NCI-H69 (cell line): ENCODE data around the gene RNF149.
A peak's percentile ranks its signal among the peaks of the same experiment; 100 is the strongest.

Source experiments
- DNase-seq: peaks from one replicate; lab custom pipeline; 2025; lab: John Stamatoyannopoulos, UW

RNF149 gene

GRCh38 chr2:101308432-101309210 lies at the start of gene RNF149:
RNF149 (minus strand) TSS chr2:101308701; CDS start chr2:101308588, 113 bp downstream.
- DNase-seq, result peak; percentile 86

DNA sequence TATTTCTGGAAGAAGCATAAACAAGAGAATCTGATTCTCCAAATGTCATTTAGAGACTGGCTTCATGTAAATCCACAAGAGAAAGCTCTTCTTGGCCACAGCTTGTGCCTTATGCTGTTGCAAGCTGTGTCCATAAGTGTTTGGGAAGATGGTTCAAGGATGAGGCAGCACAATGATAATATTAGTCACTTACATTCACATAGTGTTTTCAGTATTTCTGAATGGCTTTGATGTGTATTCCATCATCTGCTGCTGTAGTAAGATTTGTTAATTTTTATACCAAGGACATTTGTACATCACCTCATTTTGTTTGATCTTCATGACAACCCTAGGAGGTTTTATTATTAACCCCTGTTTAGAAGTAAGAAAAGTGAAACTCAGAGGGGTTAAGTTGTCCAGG lies 48.9 kb upstream of the RNF149 start:
- DNase-seq, result no peak

DNA sequence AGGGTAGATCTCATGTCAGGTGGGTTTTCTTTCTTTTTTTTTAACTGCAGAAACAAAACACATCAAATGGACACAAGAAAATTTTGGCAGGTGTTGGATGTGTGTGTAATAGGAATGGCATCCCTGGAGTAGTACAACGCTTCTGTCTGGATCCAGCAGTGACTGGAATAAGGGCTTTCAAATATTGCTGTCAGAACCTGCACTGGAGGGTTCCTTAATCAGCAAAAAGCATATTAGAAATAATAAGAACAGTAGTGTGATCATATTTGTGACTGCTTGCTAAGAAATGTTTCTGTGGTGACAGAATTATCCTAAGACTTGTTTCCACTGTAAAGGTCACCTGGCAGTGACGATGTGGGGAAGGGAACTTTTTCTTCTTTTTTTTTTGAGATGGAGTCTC lies 48.0 kb upstream of the RNF149 start:
- DNase-seq, result no peak

GRCh38 chr2:101356055-101356454 lies 47.6 kb upstream of the RNF149 start:
- no peak for DNase-seq

DNA sequence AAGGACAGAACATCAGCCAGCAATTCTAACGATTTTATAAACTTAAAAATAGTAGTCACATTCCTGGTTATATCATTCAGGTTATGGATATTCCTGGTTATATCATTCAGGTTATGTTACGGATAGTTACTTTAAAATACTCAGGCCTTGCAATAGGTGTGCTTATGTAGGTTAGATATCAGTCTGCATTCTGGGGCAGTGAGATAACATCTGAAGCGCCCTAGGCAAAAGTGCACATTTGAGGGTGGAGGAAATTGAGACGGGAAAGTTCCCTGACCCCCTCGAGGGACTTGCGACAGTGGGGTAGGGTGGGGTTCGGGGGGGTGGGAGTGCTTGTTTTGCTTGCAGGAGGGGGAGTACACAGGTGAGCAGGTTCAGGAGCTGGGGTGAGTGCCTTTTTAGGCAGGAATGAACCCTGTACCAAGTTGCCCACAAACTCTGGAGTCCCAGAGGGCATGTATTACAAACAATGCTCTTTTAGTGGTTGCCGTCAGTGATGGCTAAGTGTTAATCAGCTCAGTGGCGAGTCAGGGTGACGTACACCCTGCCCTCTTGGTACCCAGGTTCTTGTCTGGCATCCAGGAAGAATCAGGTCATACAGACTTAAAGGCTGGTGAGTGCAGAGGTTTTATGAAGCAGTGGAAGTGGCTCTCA lies 47.0 kb upstream of the RNF149 start:
- no peak for DNase-seq

- DNase-seq, result no peak
Measured at GRCh38 chr2:101354420-101355311, 46.2 kb upstream of the RNF149 start.

GRCh38 chr2:101352631-101353030 lies 44.1 kb upstream of the RNF149 start:
- DNase-seq, result peak; percentile 1

GRCh38 chr2:101351207-101351606 lies 42.7 kb upstream of the RNF149 start:
- no peak for DNase-seq

DNA sequence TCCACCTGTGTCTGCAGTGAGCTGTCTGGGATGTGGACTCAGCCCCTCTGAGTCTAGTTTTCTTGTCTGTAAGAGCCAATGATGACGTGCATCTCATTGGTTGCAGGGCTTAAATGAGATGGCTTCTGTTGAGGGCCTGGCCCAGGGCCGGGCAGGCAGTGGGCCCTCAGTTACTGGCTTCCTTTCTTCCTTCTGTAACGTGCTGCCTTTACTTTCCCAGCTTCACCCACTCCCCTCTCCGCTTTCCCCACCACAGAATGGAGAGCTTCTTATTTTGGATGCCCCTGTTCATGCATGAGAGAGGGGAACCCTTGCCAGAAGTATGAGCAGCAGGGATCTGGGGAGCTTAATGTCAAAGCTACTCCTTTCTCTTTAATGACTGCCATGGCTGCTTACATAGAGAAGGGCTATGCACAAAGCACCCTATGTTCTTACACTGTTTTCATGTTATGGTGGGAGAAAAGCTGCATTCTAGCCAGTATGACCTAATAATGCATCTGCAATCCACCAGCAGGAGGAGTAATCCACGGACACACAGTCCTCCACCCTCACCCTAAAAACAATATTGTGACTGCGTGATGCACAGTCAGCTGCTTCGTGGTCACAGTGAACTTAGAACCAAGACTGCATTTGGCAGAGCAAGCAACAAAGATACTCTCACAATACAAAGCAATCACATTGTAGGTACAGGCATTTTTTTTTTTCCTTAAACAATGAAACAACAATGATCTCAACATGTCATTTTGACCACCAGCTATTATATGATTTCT lies 41.6 kb upstream of the RNF149 start:
- DNase-seq, result no peak

- no peak for DNase-seq
Measured at GRCh38 chr2:101348883-101349282, 40.4 kb upstream of the RNF149 start.

DNA sequence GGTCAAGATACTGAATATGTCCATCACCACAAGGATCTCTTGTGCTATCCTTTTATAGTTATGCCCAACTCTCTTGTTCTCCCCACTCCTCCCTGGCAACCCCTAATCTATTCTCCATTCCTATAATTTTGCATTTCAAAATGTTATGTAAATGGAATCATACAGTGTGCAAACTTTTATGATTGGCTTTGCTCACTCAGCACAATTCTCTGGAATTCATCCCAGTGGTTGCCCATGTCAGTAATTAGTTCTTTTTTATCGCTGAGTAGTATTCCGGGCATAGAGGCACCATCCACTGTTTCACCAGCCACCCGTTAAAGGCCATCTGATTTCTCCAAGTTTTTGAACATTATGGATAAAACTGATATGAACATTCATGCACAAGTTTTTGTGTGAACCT lies 38.4 kb upstream of the RNF149 start:
- no peak for DNase-seq

- no peak for DNase-seq
Measured at GRCh38 chr2:101344137-101344536, 35.6 kb upstream of the RNF149 start.

DNA sequence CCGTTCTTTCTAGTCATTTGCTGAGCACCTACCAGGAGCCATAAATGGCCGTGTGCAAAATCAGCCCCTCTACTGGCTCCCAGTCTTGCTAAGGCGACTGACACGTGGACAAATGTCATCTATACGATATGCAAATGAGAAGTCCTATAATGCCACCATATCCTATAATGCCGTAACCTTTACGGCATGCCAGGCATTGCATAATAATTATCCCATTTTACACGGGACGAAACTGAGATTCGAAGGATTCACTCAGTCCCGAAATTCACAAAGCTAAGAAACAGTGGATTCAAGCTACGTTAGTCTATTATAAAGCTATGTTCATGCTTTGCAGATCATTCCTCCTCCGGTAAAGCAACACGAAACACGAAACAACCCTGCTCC lies 34.1 kb upstream of the RNF149 start:
- no peak for DNase-seq

DNA sequence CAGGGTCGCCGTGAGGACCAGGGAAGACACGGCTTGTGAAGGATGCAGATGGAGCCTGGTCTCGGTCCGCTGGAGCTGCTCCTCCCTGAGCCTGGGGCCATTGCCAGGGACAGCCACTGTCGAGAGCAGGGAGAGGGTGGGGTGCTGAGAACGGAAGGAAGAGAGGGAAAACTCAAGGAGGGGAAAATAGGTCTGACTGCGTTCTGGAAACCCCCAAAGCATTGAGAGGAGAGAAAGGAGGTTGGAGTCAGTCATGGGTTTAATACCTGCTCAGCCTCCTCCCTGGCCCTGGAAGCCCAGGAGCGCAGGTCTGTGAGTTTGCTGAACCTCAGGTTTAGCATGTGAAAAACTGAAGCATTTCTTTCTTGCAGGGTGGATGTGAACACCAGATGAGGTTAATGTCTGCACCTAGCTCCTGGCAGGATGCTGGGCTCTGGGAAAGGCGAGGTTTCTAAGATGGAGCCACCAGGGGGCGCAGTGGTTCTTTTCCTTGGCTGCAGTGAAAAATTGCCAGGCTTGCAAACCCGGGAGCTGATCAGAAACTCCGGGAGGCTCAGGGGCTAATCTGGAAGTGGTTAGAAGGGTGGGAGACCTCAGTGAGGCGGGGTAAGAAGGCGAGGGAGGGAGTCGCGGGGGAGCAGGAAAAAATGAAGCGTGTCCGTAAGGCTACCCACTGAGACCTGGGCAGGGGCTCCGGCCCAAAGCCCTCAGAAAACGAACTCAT lies 33.6 kb upstream of the RNF149 start:
- DNase-seq, result peak; percentile 50

DNA sequence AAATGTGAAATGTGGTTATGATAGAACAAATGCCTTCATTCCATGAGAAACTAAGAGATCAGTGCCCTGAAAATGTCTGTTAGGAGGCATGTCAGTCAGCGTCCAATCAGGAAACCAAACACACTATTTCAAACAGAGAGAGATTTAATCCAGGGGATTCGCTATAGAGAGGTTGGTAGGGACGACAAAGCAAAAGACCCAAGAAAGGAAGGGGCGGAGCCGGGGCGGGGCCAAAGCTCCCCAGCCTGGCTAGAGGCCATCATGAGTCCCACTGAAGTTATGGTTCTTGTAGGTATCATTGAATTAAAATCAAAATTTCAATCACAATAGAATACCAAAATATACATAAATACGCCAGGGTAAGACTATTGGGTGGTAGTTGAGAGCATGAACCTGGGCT lies 32.9 kb upstream of the RNF149 start:
- no peak for DNase-seq

DNA sequence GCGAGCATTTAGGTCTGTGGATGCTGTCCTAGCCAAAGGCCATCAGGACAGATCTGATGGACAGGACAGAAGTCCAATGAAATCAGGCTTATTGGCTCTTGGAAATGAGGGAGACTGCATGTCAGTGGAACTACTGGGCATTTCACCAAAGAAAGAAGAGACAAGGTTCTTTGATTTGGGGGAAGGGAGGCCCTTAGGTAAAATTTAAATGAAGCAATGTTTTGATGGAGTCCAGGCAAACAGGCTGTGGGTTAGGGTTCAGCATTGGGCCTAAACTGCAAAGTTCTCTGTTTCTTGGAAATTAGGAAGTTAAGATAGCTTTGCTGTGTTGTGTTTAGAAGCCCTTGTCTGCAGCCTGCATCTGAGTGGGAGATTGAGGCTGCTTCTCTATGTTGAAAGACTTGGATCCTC lies 31.6 kb upstream of the RNF149 start:
- peak; percentile 0 for DNase-seq

DNA sequence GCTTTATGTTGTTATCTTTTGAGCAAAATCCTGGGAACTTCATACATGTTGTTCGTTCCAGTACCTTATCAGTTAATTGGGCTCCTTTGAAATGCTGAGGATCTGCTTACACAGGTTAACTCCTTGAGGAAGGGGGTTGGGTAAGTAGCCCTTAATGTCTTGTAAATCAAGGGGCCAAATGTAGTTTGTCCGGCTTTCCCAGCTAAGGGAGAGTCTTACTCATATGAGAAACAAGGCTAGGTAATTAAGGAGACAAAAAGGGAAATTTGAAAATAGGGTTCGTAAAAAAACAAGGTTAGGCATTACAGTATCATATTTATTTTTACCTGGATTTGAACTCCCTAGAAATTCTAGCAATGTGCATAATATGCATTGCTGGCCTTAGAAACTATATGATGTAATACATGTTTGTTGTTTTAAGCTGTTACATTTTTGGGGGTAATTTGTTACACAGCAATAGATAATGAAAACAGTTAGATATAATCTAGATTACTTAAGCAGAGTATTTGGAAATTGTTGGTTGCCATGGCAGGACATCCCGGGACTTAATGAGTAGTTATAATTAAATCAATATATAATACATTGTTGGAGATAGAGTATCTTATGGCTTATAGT lies 30.9 kb upstream of the RNF149 start:
- DNase-seq, result no peak

GRCh38 chr2:101337877-101338276 lies 29.4 kb upstream of the RNF149 start:
- no peak for DNase-seq

DNA sequence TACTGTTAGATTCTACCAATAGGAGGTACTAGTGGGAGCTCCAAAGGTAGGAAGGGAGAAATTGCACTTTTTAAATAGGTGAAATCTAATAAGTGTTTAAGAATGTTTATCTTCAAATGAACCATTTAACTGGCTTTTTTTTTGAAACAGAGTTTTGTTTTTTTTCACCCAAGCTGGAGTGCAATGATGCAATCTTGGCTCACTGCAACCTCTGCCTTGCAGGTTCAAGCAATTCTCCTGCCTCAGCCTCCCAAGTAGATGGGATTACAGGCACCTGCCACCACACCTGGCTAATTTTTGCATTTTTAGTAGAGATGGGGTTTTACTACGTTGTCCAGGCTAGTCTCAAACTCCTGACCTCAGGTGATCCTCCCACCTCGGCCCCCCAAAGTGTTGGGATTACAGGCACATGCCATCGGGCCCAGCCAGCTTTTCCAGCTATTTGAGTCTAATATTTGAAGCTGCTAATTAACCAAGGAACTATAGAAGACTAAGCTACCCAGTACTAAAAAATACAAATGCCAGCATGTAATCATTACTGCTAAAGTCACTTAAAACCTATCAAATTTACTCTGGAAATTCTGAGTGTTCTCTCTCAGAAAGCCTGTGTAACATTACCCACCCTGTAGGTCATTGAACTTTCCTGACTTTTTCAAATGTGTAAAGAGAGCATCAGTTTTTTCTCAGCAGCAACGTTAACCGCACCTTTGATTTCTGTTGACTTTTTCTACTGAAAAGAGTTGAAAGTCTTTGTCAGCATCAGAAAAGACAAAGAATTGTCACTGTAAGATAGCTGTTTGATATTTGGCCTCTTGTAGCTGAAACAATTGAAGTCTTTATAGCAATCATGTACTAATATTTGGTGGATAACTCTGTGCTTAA lies 24.6 kb upstream of the RNF149 start:
- DNase-seq, result no peak

- no peak for DNase-seq
Measured at GRCh38 chr2:101331202-101331601, 22.7 kb upstream of the RNF149 start.
